Aorta (tissue), 5 donors: ENCODE measurements around the gene SFMBT2. TPM values are rescaled to one million over a fixed set of nuclear protein-coding genes. Genes with fewer than 3 reads are reported as not detected.
"Not testable (repeated sequence)": the region's sequence is repeated elsewhere in the genome, so short reads cannot be mapped to it uniquely, and the experiment has no call there.

ENCODE experiments used
- ATAC-seq: fragments of 200-7000 bp; cut with Tn5 transposase; one replicate; pipeline ENCODE4 v1.9.1; 2022; ENCODE audit warnings: moderate library complexity; ENCODE audit not compliant: low FRiP score
- DNase-seq, 2 donors: peaks; one replicate each; pipeline ENCODE4 v3.0.0-alpha.2; 2020
- H3K27ac ChIP-seq, 2 donors: one replicate each; pipeline ENCODE4 v1.5.1; 2013; ENCODE audit warnings: low read length in 2 of 2, mild to moderate bottlenecking in 2 of 2, moderate library complexity in 2 of 2, control low read depth in 1 of 2, inconsistent platforms in 1 of 2, low read depth in 1 of 2
- H3K27me3 ChIP-seq, 2 donors: one replicate each; pipeline ENCODE4 v1.6.1; 2013; ENCODE audit warnings: control low read depth in 1 of 2, low read length in 1 of 2, mild to moderate bottlenecking in 1 of 2, moderate library complexity in 1 of 2; ENCODE audit not compliant: insufficient read depth in 2 of 2, control insufficient read depth in 1 of 2
- H3K36me3 ChIP-seq, 2 donors: one replicate each; pipeline ENCODE4 v1.6.1; 2013; ENCODE audit warnings: control low read depth in 1 of 2, low read length in 1 of 2, mild to moderate bottlenecking in 1 of 2; ENCODE audit not compliant: insufficient read depth in 2 of 2, control insufficient read depth in 1 of 2
- H3K4me1 ChIP-seq, 2 donors: one replicate each; pipeline ENCODE4 v1.6.1; 2013; ENCODE audit warnings: low read length in 2 of 2, control low read depth in 1 of 2, mild to moderate bottlenecking in 1 of 2, moderate library complexity in 1 of 2; ENCODE audit not compliant: insufficient read depth in 2 of 2, control insufficient read depth in 1 of 2
- H3K4me3 ChIP-seq, 2 donors: one replicate each; pipeline ENCODE4 v1.5.1; 2013; ENCODE audit warnings: low read length in 2 of 2, control low read depth in 1 of 2, mild to moderate bottlenecking in 1 of 2
- H3K9me3 ChIP-seq: one replicate; pipeline ENCODE4 v1.6.1; 2013; ENCODE audit warnings: mild to moderate bottlenecking, low read length; ENCODE audit not compliant: control insufficient read depth
- whole genome bisulfite sequencing, 2 donors: extraction: QIAGEN DNeasy Blood & Tissue Kit; methylation state at CpG; one replicate each; pipeline ENCODE4 v1.1.7; 2013; 5-methylcytosine and 5-hydroxymethylcytosine counted together
- intact Hi-C, 2 donors: fragments of 100-400 bp; cut with DNase I; formaldehyde crosslinking; loops; one replicate each; pipeline versions ENCODE4 v1.14.2 to v1.15.0; 2022
- polyA plus RNA-seq, 2 donors: library from polyadenylated mRNA; stranded (reverse); fragments of 200-250 nt; gene quantifications; one replicate each; pipeline ENCODE4 v1.2.3, GENCODE V29; 2013
- total RNA-seq, 2 donors: library from RNA; stranded (reverse); fragmentation: NEBNext Ultra II Directional; extraction: Animal tissue kit (Norgen Biotek cat#: 25700); gene quantifications; one replicate each; pipeline ENCODE4 v1.2.1, GENCODE V29; 2021
- donor health status: healthy with polysubstance abuse.
- donor health status: Bipolar disorder and iron deficiency.
- donor health status: DM: no; HTN: no; CAD: no.
- donor health status: DM: no; HTN: no; CAD: no.
- donor health status: DM: yes; HTN: yes; CAD: no.

SFMBT2 gene
- total and polyA plus RNA-seq, 4 donors = 0.36 to 20.3 (median 5.2) TPM

GRCh38 chr10:7225133-7225532, 185.7 kb downstream of the SFMBT2 start:
- Histone ChIP-seq H3K4me1 (no peaks in the 10 kb centered on the region), H3K36me3 (no peaks in the 10 kb centered on the region), H3K4me3 (no peak overlapping the region), H3K27me3 (peaks cover 0 to 2% of the 10 kb centered on the region in 2 donors), H3K9me3 (peaks cover 8% of the 10 kb centered on the region), H3K27ac (no peak overlapping the region)
- DNase-seq (no peak), ATAC-seq (no peak)
- intact Hi-C loops = no loop called here
- 90 to 91% methylated on average over 8 of the region's 8 CpGs for WGBS, 2 donors

GRCh38 chr10:7218968-7219367, 191.9 kb downstream of the SFMBT2 start:
- DNase-seq = no peak
- Histone ChIP-seq H3K27me3 (no peaks in the 10 kb centered on the region), H3K9me3 (peaks cover 2% of the 10 kb centered on the region), H3K27ac (no peak overlapping the region), H3K4me3 (no peak overlapping the region), H3K36me3 (no peaks in the 10 kb centered on the region), H3K4me1 (no peaks in the 10 kb centered on the region)
- ATAC-seq = peak; percentile 74
- intact Hi-C loops = no loop called here
- 4 to 15% methylated on average over 3 of the region's 3 CpGs for WGBS, 2 donors

DNA sequence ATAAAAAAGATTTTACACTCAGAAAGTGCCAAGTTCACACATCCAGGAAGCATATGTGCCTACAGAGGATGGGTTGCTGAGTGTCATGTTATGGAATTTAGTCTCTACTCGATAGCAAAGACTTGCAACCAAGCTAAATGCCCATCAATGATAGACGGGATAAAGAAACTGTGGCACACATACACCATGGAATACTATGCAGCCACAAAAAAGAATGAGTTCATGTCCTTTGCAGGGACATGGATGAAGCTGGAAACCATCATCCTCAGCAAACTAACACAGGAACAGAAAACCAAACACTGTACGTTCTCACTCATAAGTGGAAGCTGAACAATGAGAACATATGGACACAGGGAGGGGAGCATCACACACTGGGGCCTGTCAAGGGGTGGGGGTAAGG, 198.1 kb downstream of the SFMBT2 start:
- H3K4me3 ChIP-seq, ATAC-seq, H3K9me3 ChIP-seq, DNase-seq, H3K36me3 ChIP-seq, H3K27ac ChIP-seq, intact Hi-C loops, H3K4me1 ChIP-seq, H3K27me3 ChIP-seq: not testable (repeated sequence)
- 86 to 94% methylated on average over 3 of the region's 3 CpGs for WGBS, 2 donors

GRCh38 chr10:7211857-7212577, 198.8 kb downstream of the SFMBT2 start:
- intact Hi-C loops = no loop called here
- ATAC-seq = no peak
- DNase-seq = no peak
- Histone ChIP-seq H3K27me3 (no peaks in the 10 kb centered on the region), H3K4me3 (no peak overlapping the region), H3K36me3 (no peaks in the 10 kb centered on the region), H3K4me1 (no peaks in the 10 kb centered on the region), H3K27ac (no peak overlapping the region), H3K9me3 (no peaks in the 10 kb centered on the region)
- WGBS, 2 donors = 62 to 73% methylated on average over 9 of the region's 9 CpGs

DNA sequence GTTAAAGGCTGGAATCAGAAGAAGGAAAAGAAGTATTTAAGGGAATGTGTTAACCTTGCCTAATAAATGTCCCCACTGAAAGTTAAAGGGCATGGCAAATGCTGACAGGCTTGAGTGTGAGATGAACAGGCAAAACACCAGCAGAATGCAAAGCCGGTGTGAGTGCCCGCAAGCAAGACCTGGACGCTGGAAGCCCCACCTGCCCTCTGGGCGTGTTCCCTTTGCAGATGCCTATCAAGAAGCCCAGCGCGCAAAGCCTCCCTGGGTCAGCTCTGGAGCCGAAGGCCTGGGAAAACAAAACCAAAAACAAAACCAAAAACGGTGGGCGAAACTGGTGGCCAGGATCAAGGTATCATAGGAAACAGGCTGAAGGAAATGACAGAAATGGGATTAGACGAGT, 200.3 kb downstream of the SFMBT2 start:
- WGBS, 2 donors = 87 to 89% methylated on average over 10 of the region's 10 CpGs
- intact Hi-C loops = no loop called here
- ATAC-seq = no peak

DNA sequence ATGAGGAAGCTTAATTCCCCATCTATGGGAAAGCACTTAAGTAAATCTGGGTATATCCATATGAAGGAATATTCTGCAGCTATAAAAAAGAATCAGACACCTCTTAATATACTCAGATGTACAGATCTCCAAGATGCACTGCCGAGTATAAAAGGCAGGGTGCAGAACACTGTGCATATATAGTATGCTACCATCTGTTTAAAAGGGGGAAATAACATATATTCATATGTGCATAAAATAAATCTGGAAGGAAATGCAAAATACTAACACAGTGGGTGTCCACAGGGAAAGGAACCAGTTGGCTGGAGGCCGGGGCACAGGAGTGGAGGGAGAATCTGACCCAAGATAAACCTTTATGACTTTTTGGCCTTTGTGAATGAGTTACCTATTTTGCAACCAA, 201.4 kb downstream of the SFMBT2 start:
- intact Hi-C loops = no loop called here
- Histone ChIP-seq H3K4me1 (no peaks in the 10 kb centered on the region), H3K4me3 (no peak overlapping the region), H3K27me3 (no peaks in the 10 kb centered on the region), H3K27ac (no peak overlapping the region), H3K36me3 (no peaks in the 10 kb centered on the region), H3K9me3 (no peaks in the 10 kb centered on the region)
- DNase-seq (no peak), ATAC-seq (no peak)
- WGBS, 2 donors = 86 to 87% methylated on average over 2 of the region's 2 CpGs

More for the DNA sequence above, 200.3 kb downstream of the SFMBT2 start:
- no peaks in the 10 kb centered on the region for H3K9me3 ChIP-seq
- DNase-seq = no peak
- H3K4me3 ChIP-seq = no peak overlapping the region
- no peaks in the 10 kb centered on the region for H3K36me3 ChIP-seq
- H3K27me3 ChIP-seq = no peaks in the 10 kb centered on the region
- no peaks in the 10 kb centered on the region for H3K4me1 ChIP-seq
- H3K27ac ChIP-seq = no peak overlapping the region

- H3K36me3 ChIP-seq = no peaks in the 10 kb centered on the region
- no peak for DNase-seq
- intact Hi-C loops = no loop called here
- no peak for ATAC-seq
- no peaks in the 10 kb centered on the region for H3K9me3 ChIP-seq
- 94 to 95% methylated on average over 6 of the region's 6 CpGs for WGBS, 2 donors
- H3K27ac ChIP-seq = no peak overlapping the region
- no peaks in the 10 kb centered on the region for H3K4me1 ChIP-seq
- no peak overlapping the region for H3K4me3 ChIP-seq
- no peaks in the 10 kb centered on the region for H3K27me3 ChIP-seq
Measured at GRCh38 chr10:7206412-7207100, 204.3 kb downstream of the SFMBT2 start.

DNA sequence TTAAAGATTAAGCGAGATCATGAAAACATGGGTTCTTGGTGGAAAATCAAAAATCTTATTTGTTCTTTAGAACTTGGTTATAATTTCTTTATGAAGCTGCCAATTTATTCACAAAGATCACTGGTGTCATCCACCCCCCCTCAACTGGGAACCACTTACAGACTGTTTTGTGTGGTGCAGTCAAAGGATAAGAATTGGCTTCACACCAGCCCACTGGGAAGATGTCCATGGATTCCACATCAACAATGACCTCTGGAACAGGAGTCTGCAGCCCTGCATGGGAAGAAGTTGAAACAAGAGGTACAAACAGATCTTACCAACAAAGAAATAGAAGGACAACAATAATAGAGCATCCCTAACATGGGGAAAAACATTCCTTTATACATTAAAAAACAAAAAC, 205.2 kb downstream of the SFMBT2 start:
- ATAC-seq (no peak), DNase-seq (no peak)
- Histone ChIP-seq H3K4me1 (no peaks in the 10 kb centered on the region), H3K9me3 (no peaks in the 10 kb centered on the region), H3K27ac (no peak overlapping the region), H3K36me3 (no peaks in the 10 kb centered on the region), H3K4me3 (no peak overlapping the region), H3K27me3 (no peaks in the 10 kb centered on the region)
- 95 to 96% methylated on average over 1 of the region's 1 CpG for WGBS, 2 donors
- intact Hi-C loops = no loop called here

GRCh38 chr10:7202793-7203355, 208.0 kb downstream of the SFMBT2 start:
- ATAC-seq (no peak), DNase-seq (no peak)
- no peak overlapping the region for H3K4me3 ChIP-seq
- H3K27me3 ChIP-seq = no peaks in the 10 kb centered on the region
- H3K9me3 ChIP-seq = no peaks in the 10 kb centered on the region
- no peaks in the 10 kb centered on the region for H3K4me1 ChIP-seq
- no peaks in the 10 kb centered on the region for H3K36me3 ChIP-seq
- intact Hi-C loops = no loop called here
- WGBS, 2 donors = 7 to 9% methylated on average over 4 of the region's 4 CpGs
- H3K27ac ChIP-seq = no peak overlapping the region
